Right renal cortex interstitium (tissue), 3 donors: ENCODE data around the gene WNT8B. TPM values are rescaled to one million over a fixed set of nuclear protein-coding genes. Genes with fewer than 3 reads are reported as not detected.

Source experiments
- DNase-seq, 3 donors: peaks; one replicate each; pipeline ENCODE4 v3.0.0-alpha.2; 2013; ENCODE audit warnings: low read depth in 3 of 3, low spot score in 2 of 3
- polyA plus RNA-seq, 3 donors: library from polyadenylated mRNA; unstranded; fragments of 120-200 nt; gene quantifications; one replicate each; pipeline ENCODE4 v1.2.1, GENCODE V29; 2013; ENCODE audit not compliant: insufficient read length in 3 of 3

WNT8B gene, protein sequence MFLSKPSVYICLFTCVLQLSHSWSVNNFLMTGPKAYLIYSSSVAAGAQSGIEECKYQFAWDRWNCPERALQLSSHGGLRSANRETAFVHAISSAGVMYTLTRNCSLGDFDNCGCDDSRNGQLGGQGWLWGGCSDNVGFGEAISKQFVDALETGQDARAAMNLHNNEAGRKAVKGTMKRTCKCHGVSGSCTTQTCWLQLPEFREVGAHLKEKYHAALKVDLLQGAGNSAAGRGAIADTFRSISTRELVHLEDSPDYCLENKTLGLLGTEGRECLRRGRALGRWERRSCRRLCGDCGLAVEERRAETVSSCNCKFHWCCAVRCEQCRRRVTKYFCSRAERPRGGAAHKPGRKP
- polyA plus RNA-seq: 1 to 10 TPM in 1 of 3 donors, under 1 TPM in 2; 0.69 to 1.1 (median 0.91) TPM

DNA sequence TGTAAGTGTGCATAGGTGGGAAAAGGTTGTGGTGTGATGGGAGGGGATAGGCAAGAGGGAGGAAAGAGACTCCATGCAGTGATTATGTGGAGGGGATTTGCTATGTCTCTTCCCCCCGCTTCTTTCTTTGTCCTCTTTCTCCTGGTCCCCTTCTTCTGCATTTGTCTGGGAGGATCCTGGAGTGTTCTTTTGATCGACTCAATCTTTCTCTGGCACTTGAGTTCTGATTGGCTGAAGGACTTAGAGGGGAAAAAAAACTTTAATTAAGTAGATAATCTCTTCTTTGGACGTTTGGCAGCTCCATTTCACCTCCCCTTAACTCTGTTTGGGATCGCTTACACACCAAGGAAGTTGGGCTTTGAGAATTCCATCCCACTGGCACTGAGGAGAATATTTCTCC is at the start of gene WNT8B:
TSS of gene WNT8B (plus strand) at position 301 of the 400 bp plus-strand sequence. CDS start 160 bp downstream, outside the sequence.
- no peak for DNase-seq

DNA sequence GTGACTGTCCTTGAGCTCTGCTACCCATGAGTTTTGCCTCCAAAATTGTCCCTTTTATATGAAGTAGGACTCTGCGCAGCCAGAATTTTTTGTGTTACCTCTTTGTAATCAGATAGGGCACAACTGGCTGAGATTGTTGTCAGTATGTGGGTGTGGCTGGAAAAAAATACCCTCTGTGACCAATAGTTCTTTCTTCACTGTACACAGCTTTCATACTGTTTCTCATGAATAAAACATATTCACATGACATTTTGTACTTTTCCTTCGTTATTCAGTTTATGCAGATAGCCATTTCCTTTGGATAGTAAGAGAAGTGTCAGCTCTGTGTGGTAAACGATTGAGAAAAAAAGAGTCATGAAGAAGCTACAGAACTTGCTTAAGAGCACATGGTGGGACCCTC is 49.6 kb upstream of the WNT8B start:
- DNase-seq: no peak

DNA sequence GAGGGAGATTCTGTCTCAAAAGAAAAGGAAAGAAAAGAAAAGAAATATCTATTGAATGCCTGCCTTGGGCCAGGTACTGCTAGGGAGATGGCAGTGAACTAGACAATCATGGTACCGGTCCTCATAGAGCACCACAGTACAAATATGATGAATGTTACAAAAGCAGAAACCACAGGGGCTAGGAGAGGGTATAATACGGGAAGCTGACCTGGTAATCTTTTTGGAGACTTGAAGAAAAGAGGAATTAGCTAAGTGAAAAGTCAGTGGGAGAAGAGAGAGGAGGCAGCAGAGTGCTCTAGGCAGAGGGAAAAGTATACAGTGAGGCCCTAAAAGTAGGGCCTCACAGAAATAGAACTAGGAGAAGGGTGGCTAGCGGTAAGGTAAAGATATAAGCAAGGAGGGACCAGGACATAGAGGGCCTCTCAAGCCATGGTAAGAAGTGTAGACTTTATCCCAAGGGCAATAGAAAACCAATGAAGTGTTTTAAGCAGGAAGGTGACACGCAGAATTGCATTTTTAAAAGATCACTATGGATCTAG is 42.8 kb upstream of the WNT8B start:
- no peak for DNase-seq

DNA sequence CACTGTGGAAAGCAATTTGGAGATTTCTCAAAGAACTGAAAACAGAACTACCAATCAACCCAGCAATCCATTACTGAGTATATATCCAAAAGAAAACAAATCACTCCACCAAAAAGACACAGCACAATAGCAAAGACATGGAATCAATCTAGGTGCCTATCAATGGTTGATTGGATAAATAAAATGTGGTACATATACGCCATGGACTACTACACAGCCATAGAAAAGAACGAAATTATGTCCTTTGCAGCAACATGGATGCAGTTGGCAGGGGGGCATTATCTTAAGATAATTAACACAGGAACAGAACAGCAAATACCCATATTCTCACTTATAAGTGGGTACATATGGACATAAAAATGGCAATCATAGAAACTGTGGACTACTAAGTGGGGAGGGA is 35.4 kb upstream of the WNT8B start:
- no peak for DNase-seq

DNA sequence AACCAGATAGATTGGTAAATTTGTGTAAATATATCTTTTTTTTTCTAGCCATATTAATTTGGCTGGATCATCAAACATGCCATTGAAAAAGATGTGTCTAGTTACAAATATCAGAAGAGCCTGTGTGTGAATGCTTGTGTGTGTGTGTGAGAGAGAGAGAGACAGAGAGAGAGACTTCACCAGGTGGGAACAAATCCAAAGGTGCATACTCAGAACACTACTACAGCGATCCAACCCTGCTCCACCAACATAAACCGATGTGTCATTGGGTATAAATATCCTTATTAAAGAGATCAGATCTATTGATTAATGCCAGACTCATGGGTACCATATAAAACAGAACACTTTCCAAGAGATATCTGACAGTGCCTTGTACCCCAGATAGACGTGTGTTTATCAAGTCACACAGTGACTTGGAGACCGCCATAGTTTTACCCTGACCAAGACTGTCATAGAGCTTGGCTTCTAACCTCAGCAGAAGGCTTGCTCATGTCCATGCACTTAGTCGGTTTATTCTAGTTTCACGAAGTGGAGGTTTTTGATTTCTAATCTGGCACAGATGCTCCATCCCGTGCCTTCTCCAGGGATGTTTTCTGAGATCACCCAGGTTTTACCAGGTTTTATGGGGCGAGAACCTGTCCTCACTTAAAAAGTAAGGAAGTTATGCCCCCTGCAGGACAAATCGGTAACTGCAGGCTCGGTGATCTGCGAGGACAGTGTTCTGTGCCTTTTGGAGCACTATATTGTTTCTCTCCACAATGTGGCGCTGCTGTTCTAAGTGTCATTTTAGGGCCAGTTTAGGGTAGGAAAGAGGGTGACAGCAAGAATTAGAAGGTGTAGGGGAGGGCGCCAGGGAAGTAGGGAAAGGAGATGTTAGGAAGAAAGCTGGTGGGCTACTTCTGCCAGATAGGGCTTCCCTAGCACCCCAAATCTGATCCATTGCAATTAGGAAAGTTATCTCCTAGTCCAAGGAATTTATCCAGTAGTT is 29.3 kb upstream of the WNT8B start:
- peak; percentile 88 to 91 (median 88) for DNase-seq

DNA sequence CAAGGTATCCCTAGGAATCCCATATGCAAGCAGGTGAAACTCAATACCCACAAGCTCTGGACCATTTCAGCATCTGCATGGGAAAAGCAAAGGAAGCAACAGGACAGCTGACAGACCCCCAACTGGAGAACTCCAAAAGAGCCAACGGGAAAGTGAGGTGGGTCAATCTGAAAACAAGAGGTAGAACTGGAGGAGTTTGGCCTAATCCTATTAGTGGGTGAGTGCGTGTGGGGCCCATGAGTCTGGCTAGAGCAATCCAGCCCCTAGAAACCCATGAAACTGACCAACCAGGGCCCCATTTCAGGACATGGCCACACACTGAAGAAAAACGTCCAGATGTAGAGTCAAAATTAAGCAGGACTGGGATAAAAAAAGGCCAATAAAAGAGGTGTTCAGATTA is 26.6 kb upstream of the WNT8B start:
- no peak for DNase-seq

DNA sequence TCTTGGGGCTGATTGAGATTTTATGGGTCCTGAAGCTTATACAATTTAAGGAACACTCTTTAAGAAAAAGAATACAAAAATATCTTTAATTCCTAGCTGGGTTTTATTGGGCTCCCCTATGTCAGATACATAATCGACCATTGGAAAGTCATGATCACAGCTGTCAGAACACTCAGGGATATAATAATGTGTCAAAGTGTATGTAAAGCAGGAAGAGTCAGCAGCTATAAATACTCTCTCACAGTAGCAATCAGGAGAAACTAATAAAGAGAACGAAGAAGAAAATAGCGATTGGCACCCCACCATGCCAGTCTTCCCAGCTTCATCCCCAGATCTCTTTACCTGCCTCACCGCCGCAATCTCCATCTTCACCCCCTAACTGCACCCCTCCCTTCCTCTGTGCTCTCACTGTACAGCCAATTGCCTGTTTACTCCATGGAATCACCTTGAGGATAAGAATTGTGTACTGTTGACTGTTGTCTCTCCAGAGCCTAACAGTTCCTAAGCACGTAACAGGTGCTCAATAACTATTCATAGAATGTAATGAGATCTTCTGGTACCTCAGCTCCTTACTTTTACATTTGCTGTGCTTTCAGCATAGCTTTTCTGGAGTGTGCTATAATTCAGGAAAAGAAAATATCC is 24.0 kb upstream of the WNT8B start:
- DNase-seq: no peak

DNA sequence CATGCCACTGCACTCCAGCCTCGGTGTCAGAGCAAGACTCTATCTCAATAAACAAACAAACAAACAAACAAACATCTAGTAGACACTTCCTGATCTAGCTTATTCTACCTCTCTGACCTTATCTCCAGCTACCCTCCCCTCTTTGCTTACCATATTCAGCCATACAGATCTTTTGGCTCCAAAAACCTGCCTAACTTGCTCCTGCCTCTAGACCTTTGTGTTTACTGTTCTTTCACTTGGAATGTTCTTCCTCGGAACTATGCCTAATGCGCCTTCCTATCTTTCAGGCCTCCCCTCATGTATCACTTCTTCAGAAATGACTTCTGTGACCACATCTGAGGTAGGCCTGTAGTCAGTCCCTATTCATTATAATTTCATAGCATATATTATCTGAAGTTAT is 20.3 kb upstream of the WNT8B start:
- DNase-seq: no peak

DNA sequence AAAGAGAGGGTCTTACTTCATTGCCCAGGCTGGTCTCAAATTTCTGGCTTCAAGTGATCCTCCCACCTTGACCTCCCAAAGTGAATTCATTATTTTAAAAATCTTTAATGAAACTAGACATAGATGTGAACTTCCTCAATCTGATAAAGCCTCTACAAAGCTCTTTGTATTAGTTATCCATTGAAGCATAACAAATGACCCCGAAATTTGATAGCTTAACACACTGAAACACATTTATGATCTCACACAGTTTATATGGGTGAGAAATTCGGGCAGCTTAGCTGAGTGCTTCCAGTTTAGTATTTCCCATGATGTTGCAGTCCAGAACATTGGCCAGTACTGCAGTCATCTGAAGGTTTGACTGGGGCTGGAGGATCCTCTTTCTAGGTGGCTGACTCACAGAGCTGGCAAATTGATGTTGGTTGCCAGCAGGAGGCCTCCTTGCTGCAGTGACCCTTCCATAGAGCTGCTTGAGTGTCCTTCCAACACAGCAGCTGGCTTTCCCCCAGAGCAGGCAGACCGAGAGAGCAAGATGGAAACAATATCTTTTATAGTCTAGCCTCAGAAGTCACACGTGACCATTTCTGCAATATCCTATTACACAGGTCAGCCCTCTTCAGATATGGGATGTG is 16.6 kb upstream of the WNT8B start:
- no peak for DNase-seq

DNA sequence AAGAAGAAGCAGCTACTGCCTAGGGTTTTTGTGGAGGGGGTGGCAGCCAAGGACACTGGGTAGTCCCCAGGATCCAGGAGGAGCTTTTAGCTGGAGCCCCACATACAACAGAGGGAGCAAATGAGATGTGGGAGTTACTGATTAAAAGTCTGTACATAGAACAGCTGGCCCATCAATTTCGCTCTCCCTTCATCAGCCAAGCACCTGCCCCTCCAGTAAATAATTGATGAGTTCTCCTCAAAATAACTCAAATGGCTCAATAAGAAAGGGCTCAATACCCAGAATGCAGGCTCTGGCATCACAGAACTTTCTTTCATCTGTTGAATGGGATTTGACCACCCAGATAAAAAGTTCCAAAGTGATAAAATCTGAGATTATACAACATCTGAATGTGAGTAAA is 15.1 kb upstream of the WNT8B start:
- DNase-seq: no peak

DNA sequence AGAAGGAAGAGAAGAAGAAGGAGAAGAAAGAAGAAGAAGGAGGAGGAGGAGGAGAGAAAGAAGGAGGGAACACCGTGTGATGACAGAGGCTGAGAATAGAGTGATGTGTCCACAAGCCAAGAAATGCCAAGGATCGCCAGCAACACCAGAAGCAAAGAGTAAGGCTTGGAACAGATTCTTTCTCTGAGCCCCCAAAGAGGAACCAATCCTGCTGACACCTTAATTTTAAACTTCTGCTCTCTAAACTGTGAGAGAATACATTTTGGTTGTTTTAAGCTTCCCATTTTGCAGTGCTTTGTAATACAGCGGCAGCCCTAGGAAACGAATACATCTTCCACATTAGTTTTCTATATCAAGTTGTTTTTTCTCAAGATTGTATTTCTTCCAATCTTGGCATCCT is 13.9 kb upstream of the WNT8B start:
- DNase-seq: no peak

DNA sequence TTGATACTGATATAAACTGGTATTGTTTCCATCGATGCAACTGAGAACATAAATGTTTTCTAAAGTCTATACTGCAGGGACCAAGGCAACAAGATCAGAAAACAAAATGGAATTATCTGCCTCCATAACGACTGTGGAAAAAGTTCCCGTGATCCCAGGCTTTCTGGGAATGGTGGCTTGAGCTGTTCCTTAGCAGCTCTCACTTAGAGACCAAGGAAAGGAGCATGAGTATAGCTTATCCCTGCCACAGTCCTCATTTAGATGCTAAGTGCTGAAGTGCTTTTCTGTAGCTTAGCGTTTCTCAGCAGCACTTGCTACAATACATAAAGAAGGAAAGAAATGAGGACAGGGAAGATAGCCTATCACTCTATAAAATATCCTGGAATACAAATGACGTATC is 5.5 kb downstream of the WNT8B start:
- no peak for DNase-seq

DNA sequence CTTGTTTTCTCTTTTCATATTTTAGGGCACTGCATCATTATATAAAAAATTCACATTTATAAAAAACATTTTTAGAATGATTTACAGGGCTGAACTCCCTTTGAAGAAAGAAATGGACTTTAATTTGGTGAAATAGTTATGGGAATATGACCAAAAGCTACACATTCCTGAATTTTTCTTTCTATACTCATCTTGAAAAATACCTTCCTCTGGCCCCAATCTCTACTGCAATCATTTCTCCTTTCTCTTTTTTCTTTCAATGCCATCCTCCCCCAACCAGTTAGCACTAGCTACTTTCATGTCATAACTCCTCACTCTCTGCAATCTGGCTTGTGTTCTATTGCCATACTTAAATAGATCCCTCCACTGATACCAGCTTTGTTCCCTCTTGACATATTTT is 6.2 kb downstream of the WNT8B start:
- DNase-seq: no peak

DNA sequence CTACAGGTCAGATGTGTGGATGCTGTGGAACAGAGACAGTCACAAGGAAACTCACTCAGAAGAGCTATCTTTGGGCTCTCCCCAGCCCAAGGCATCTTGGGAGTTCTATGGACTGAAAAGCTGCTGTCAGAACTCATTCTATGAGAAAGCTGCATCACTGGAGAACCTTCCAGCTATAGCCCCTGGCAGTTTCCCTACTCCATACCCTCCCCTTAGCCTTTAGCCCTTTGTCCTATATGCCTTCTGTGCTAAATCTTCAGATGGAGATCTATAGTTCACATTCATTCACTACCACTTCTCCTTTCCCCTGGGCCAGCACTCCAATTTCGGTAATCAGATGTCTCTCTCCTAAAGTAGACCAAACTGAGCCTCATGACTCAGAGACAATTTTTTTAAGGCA is 6.9 kb downstream of the WNT8B start:
- no peak for DNase-seq

DNA sequence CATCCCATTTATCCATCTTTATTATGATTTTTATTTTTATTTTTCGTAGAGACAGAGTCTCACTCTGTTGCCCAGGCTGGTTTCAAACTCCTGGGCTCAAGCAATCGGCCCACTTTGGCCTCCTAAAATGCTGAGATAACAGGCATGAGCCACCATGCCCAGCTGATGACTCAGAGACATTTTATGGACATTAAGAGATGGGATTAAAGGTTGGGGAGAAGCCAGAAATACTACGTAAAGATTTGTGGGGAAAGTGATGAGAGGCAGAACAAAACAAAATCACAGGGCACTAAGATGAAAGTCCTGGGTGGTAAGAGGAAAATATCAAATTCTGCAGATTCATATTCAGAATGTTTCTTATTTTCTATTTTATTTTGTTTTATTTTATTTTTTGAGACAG is 7.6 kb downstream of the WNT8B start:
- DNase-seq: no peak

DNA sequence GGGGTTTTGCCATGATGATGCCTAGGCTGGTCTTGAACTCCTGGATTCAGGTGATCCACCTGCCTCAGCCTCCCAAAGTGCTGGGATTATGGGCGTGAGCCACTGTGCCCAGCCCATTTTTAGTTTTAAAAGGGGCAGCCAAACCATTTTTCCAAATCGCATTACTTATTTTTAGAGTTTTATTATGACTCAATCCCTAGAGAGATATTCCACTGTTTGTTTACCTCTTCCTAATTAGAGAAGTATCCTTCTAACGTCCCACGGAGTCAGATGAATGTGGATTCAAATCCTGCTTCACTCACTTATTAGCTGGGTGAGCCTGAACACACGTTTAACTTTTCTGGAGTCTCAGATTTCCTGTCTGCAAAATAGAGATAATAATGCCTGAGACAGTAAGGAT is 15.2 kb downstream of the WNT8B start:
- DNase-seq: no peak

DNA sequence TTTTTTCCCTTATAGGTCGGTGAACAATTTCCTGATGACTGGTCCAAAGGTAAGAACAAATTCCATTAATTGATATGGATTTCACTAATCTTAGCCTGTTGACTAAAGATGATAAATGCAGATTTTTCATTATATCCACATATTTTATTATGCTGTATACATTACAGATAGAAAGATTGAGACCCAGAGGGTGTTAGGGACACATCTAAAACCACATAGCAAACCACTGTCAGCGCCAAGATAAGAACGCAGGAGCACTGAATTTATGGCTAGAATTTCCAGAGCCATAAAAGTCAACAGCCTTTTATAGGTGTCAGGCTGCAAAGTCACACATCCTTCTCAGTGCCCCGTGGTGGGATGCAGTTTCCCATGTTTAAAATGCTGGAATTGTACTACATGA is 16.2 kb downstream of the WNT8B start:
- no peak for DNase-seq

DNA sequence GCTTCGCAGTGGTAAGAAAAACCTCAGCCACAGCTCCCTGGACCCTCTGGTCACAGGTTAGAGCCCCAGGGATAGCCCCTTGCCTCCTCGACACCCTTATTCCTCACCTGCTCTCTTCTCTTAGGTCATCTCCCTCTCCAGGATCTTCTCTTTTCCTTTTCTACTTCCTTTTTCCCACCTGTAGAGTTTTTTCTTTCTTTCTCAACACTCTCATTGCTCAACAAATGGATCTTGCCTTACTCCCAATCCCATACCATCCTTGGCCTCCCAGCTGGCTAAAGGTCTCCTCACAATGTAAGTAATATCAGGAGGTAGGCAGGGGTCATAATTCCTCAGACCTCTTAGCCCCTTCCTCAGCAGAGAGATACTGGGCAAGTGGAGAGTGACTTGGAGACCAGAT is 17.2 kb downstream of the WNT8B start:
- no peak for DNase-seq

DNA sequence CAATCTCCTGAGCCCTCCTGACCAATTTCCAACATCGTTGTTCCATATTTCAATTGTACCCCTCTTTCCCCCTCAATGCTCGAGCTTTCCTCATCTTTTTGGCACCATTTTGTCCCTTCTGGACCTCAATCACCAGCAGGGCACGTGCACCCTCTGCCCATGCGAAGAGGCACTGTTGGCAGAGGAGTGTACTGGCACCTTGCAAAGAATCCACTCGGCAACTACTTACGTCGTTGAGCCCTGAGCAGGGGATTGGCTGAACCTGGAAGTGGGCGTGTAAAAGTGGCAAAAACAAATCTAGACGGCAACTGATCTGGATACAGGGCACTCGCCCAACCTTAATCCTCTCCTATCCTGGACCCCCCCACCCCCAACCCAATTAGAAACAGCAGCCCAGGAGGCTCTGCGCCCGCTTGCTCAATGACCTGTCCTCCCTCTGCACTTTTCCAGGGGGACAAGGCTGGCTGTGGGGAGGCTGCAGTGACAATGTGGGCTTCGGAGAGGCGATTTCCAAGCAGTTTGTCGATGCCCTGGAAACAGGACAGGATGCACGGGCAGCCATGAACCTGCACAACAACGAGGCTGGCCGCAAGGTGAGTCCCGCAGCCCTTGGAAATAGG is 18.8 kb downstream of the WNT8B start:
- DNase-seq: peak; percentile 80 to 88 (median 88)
